Brain pericyte (primary cell): ENCODE data around the gene SLC30A3.
"Not testable (repeated sequence)": the region's sequence is repeated elsewhere in the genome, so short reads cannot be mapped to it uniquely, and the experiment has no call there.

Experiments
- DNase-seq: peaks from one replicate; pipeline ENCODE4 v3.0.0-alpha.2; 2012; ENCODE audit warnings: low read depth, low spot score

SLC30A3 gene

DNA sequence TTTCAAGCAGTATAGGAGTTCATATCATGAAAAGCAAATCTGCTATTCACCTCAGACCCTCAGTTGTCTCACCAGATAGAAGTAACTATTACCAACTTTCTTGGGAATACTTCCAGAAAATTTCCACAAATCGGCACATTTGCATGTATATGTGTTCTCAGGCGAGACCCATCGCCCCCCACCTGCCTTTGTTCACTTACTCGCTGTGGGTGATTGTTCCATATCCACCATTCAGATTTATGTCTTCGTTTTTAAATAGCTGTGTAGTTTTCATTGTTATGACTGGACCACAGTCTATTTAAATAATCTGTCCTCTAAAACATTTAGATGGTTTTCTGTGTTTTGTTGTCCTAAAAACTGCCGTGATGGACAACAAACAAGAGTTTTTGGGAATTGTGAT lies 22.6 kb upstream of the SLC30A3 start:
- no peak for DNase-seq

DNA sequence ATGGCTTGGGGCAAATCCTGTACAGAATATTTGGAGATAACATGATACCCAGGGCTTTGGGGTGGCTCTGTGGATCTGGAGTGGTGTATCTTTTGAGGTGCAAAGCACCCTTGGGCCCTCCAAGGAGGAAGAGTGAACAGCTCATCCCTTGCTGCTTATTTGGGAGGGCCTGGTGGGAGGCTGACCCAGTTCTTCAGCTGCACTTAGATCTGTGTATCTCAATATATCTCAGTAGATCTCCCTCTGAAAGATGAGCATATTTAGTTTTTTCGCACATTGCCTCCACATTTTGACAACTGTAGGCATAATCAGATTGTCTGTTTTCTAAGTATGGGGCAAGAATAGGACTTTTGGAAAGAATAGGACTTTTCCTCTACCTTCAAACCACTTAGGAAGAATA lies 22.1 kb upstream of the SLC30A3 start:
- no peak for DNase-seq

DNA sequence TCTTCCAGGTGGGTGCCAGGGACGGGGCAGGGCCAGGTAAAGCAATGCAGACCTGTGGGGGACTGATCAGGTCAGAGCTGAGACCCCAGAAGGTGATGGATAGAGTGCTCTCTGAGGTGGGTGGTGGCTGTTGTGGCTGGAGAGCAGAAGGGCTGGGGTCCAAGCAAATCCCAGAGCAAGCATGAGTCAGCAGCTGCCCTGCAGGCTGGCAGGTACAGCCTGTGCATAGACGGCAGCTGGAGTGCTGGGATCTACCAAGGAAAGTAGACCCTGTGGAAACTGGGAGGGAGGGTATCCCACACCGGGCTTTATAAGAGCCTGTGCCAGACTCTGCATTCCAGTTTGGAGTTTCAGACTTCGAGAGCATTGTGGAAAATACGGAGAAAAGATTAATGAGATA lies 20.0 kb upstream of the SLC30A3 start:
- no peak for DNase-seq

DNA sequence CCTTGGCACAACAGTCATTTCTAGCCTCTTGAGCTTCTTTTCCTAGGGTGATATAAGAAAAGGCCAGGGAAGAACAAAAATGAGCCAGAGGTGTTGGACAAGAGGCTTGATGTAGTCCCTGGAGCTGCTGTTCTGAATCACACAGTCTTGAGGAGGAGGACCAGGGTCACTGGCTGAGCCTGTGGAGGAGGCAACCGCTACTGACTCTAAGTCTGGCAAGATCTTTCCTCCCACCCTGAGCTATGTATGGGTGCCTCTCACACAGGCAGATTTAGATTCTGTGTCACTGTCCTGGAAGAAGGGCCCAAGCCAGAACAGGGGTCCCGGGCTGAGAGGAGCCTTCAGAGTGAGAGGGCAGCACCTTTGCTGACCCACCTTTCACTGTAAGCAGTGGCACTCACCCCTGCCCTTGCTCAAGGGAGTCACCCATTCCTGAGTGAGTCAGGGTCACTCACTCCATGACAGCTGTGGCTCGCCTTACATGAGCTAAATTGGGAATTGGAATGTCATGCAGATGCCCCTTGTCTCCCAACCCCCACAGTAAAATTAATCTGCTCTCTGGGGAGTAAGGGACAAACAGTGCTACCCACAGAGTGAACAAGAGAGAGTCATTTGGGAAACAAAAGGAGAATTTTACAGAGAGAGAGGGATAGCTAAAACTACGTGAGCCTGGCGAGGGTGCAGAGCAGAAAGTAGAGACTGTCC lies 19.2 kb upstream of the SLC30A3 start, which contains the start of gene TRIM54:
TSS of gene TRIM54 (plus strand) at position 575 of the 705 bp plus-strand sequence. CDS start 303 bp downstream, outside the sequence.
- DNase-seq, result no peak

DNA sequence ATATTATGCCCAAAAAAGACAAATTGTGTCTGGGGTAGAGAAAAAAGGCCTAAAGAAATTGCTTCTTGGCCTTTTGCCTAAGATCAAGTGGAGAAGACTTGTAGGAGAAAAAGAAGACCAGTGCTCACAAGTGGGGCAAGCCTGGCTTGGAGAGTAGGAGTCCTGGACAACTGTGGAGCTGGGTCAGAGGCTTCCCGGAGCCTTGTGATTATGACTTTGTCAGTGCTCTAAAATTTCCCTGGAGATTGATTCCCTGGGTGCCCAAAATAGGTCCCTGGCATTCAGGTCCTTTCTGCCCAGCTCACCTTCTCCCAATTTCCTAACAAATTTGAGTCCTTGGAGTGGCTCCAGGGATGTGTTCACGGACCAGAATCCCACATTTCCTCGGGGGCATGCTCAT lies 18.6 kb upstream of the SLC30A3 start:
- DNase-seq, result no peak

DNA sequence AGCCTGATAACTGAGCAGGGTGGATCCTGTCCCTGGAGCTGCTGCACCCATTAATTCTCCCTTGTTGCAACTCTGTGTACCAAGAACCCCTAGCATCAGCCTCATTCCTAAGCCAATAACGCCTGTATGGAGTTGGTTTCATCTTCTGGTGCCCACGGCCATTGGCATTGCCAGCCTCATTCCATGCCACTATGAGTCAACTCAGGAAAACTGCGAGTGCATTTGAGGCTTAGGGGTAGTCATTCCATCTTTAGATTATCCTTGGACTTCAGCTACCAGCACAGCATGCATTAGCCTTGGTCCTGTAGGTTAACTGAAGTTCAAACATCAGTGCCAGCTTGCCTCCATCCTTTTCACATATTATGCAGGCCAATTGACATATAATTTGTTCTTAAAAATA lies 18.0 kb upstream of the SLC30A3 start:
- DNase-seq, result no peak

DNA sequence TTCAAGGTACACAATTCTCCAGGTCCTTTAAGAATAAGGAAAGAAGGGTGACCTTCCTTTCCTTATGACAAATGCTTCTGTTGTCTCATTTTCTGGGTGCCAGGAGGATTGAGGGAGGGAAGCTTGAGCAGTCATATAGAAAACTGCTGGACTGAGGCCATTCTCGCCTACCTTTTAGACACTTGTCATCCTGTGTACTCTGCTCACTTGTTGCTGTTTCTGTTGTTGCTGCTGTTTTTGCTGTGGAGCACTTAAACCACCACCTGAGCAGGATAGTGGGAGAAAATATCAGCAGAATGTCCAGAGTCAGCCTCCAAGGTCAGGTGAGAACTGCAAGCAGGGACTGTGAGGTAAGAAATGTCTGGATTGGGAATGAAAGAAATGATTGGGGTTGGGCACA lies 15.2 kb upstream of the SLC30A3 start:
- DNase-seq, result no peak

DNA sequence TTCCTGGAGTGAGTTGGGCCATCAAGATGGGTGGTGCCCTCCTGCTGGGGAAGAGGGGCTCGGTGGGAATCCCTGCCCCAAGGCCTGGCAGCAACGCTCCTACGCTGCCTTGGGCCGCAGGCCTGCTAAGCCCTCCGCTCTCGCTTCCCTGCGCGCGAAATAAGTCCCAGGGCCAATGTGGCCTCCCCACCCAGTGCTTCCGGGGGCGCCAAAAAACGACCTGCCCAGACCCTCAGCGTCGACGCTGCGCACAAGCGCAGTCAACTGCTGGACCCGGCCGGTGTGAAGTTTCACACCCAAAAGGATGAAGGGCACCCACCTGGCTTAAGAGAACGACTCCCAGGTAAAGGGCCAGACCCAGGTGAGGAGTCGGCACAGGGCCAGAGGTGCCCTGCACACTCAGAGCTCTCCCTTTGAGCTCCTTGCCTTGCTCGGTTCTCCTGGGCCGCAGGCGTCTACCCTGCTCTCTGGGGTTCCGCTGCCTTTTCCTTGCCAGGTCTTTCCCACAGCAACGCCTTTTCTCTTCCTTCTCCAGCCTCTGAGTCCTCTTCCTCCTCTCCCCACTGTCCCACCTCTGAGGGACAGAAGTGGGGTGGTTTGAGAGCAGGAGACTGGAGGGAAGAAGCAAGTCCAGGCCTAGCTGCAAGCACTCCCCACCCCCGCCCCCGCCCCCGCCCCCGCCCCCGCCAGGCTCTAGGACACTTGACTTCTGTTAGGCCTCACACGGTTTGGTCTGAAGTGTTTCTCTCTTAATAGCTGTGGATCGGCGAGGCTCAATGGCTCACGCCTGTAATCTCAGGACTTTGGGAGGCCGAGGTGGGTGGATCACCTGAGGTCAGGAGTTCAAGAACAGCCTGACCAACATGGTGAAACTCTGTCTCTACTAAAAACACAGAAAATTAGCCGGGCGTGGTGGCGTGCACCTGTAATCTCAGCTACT lies 12.6 kb upstream of the SLC30A3 start, which contains the start of gene DNAJC5G:
TSS of gene DNAJC5G (plus strand) at position 223 of the 940 bp plus-strand sequence. CDS start 1,296 bp downstream, outside the sequence.
- DNase-seq, result no peak

DNA sequence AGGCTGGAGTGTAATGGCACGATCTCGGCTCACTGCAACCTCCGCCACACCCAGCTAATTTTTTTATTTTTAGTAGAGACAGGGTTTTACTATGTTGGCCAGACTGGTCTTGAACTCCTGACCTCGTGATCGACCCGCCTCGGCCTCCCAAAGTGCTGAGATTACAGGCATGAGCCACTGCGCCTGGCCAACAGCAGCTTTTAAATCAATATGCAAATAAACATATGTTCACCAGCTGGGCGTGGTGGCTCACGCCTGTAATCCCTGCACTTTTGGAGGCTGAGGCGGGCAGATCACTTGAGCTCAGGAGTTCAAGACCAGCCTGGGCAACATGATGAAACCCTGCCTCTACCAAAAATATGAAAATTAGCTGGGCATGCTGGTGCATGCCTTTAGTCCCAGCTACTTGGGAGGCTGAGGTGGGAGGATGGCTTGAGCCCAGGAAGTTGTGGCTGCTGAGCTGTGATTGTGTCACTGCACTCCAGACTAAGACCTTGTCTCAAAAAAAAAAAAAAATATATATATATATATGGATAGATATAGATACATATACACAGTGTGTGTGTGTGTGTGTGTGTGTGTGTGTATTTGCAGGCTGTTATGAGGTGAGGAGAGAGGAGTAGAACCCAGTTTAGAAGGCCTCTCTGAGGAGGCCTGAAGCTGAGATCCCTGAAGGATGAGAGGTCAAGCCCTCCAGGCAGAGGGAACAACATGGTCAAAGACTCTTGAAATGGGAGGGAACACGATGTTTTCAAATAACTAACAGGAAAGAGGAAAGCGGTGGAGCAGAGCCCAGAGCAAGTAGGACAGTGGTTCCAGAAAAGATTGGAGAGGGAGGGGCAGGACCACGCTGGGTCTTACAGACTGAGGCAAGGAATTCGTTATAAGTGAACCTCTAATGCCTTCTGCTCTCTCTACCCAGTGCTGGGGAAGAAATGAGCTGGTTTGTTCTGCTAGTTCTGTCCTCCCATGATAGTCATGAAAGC lies 10.0 kb upstream of the SLC30A3 start:
- not testable (repeated sequence) for DNase-seq

DNA sequence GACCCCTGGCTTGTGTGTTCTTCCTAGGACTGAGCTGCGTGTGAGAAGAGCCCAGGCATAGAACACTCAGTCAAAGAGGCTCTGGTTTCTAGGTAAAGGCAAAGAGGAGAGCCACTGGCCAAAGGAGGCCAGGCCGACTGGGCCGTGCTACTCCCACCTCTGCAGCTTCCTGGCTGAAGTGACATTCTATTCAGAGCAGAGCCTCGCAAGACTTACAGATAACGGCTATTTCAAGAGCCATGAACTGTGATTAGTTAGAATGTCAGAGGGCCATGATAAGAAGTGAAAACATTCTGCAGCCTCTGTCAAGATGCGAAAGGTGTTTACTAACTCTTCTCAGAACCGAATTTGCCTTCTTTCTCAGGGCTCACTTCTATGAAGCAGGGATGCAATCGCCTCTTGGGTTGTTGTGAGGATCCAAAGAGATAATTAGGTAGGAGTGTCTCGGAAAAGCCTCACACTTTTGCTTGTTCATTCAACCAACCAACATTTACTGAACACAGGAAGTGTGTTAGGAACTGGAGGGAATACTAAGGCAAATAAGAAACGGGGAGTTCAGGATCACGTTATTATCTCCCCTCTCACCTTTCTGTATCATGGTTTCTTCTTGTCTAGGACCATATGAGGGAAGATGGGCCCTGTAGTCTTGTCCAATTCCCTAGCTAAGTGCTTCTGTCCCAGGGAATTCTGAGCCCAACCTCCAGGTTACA lies 8.9 kb upstream of the SLC30A3 start:
- DNase-seq, result no peak

DNA sequence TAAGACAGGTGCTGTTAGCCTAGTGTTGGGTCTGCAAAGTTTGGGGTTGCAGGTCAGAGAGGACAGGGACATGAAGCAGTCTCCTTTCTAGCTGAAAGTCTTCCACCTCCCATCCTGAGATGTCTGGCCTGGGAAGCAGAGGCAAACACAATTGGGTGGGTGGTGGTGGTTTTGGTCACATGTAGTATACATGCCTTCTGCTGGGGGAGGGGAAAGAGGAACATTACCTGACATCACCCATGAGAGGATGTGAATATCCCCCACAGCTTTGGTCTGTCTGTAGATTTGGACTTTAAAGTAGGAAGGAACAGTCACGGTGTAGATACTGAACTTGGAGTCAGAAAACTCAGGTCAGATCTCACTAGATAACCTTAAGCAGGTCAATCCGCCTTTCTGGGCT lies 7.8 kb upstream of the SLC30A3 start:
- DNase-seq, result no peak

DNA sequence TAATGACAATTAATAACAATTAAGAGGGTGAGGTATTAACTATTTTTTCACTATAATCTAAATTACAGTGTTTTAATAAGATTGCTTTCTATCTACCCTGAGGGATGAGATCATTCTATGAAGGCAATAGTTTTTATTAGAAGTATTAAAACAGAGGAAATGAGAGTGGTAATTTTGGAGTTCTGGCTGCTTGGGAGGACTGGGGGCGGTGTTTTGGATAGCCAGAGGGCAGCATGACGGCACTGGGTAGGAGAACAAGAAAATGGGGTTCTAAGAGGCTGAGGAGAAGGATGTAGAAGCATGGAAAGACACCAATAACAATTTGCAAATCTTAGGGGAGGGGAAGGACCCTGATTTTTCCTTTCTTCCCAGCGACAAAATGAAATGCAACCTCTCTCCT lies 7.3 kb upstream of the SLC30A3 start:
- no peak for DNase-seq

DNA sequence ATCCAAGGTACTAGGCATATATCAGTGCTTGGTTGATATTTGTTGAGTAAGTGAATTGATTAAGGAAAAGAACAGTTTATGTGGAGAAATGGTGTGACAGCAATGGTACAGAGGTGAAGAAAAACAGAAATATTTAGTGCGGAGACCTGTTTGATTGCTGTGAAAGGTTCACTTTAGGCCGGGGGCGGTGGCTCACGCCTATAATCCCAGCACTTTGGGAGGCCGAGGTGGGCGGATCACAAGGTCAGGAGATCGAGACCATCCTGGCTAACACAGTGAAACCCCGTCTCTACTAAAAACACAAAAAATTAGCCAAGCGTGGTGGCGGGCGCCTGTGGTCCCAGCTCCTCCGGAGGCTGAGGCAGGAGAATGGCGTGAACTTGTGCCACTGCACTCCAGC lies 5.4 kb upstream of the SLC30A3 start:
- not testable (repeated sequence) for DNase-seq

DNA sequence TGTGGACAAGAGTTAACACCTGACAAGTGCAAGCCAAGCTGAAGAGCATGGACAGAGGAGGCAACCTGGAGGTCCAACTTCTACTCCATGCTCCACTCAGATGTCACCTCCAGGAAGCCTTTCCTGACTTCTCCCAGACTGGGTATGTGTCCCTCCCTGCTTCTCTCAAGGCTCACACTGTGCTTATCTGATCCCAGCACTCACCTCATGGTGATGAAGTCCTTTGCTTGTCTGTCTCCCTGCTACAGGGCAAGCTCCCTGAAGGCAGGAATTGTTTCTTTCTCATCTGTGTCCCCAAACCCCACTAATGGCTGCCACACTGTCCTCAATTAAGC lies 2.7 kb upstream of the SLC30A3 start:
- DNase-seq, result no peak

DNA sequence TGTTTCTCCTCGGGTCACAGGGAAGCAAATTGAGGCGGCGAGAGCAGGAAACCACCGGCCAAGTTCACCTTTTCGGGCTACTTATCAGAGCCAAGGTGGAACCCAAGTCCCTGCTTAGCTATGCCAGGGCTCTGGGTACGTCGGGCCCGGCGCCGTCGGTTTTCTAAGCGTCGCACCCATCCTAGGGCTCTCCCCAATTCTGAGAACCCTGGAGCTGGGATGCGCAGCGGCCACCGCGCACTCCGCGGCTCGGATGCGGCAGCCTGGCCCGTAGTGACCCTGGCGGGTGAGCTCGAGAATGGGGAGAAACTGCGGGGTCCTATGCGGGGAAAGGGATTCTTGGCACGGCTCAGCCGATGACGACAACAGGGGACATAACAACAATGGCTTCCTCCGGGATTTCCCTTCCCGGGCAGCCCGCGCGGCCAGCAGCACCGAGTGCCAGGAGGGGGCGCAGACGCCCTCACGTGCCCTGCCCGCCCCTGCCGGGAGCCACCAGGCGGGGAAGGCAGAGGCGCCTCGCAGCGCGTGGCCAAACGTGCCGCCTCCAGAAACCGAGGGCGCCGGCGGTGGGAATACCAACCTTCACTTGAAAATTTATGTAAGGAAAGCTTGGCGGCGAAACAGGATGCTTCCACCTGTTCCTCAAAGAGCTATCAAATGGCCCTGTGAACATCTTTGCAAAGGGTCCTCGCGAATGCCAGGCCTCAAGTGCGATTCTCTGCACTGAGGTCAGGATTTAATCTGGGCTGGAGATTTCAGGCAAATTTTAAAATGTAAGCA lies 2.1 kb upstream of the SLC30A3 start:
- no peak for DNase-seq

DNA sequence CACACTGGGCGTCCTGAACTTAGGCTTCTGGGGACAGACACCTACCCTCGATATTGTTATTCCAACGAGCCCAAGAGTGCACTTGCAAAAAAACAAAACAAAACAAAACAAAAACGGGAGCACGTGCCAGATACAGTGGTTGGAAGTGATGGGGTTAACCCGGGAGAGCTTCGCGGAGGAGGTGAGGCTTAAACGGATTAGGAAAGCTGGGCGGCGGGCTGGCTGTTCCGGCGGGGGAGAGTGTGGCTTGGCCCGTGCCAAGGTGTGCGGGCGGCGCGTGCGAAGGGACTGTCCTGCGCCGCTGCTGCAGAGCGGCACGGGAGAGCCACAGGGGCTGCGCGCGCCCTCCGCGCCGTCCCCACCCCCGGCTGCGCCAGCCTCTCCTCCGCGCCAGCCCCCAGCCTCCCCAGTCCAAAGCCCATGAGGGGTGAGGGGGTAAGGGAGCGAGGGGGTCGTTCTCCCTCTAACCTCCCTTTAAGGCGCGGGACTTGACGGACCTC lies 1.5 kb upstream of the SLC30A3 start:
- DNase-seq, result no peak

DNA sequence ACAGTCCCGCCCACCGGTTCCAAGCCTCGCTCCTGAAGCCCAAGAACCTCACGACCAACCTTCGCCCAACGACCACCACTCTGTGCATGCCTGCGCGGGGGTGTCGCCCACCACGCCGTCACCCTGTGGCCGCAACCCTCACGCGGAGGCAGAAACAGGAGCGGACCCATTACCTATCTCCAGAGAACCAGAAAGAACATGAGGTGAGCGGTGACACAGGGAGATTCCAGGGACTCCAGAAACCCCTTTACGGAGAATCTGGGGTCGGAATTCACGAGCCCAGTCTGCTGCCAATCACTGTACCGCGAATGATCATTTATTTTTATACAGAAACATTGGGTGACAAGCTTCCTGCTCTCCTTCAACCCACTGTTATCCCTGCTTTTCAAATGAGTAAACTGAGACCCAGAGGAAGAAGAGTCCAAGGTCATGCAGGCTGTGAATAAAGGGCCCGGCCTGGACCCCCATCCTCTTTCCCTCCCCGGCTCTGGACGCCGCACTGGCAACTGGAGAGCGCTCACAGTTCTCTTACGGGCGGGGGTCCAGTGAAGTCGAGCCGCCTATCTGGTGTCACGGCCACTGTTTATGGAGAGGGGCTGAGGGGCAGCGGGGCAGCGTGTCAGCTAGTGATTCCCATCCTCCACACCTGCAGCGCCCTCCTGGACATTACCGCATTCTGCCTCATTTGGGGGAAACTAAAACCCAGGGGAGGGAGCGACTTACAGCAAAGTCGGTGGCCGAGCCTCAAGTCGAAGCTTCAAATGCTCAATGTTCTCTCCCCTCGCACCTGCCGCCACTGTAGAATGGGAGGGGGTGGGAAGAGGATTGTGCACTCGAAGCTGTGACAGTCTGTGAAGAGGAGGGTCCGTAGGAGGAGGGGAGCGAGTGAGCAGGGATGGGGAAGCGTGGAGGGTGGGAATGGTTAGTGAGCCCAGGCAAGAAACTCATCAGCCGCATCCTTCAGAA lies 723 bp upstream of the SLC30A3 start:
- no peak for DNase-seq

DNA sequence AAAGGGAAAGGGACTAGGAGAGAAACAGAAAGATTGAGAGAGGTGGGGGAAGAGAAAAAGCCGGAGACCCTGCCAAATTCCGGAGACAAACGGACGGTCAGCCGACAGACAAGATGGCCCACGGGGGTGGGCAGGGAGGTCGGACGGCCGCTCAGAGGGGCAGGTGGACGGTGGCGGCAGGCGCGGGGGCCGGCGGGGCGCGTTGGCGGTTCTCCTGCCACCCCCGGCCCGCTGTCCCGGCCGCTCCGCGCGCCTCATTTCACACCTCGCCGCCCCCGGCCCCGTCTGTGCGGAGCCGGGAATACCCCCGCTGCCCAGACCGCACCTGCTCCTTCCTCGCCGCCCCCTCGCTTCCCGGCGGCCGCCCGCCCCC lies 935 bp downstream of the SLC30A3 start:
- DNase-seq, result no peak
